IPS-20b (cell line): ENCODE results near the gene KMT2B.

Source experiments
- H3K27ac ChIP-seq: one replicate; pipeline ENCODE4 v1.5.1; 2013; ENCODE audit warnings: low read length
- H3K27me3 ChIP-seq: 2 replicates; pipeline ENCODE4 v1.6.1; 2013; ENCODE audit warnings: mild to moderate bottlenecking, low read length, inconsistent platforms; ENCODE audit not compliant: insufficient read depth
- H3K36me3 ChIP-seq: 2 replicates; pipeline ENCODE4 v1.6.1; 2013; ENCODE audit warnings: low read depth, mild to moderate bottlenecking, inconsistent platforms, low read length, moderate library complexity; ENCODE audit not compliant: insufficient read depth
- H3K4me1 ChIP-seq: 2 replicates; pipeline ENCODE4 v1.6.1; 2013; ENCODE audit warnings: mild to moderate bottlenecking, control low read depth, inconsistent platforms, low read length, moderate library complexity; ENCODE audit not compliant: insufficient read depth
- H3K4me3 ChIP-seq: 2 replicates; pipeline ENCODE4 v1.5.1; 2013; ENCODE audit warnings: mild to moderate bottlenecking, low read length, inconsistent platforms
- H3K9ac ChIP-seq: 2 replicates; pipeline ENCODE4 v1.6.1; 2013; ENCODE audit warnings: low read depth, mild to moderate bottlenecking, inconsistent platforms, low read length, moderate library complexity
- H3K9me3 ChIP-seq: 2 replicates; pipeline ENCODE4 v1.6.1; 2013; ENCODE audit warnings: mild to moderate bottlenecking, low read depth, low read length, inconsistent platforms; ENCODE audit not compliant: insufficient read depth

Gene KMT2B

GRCh38 chr19:35730326-35730725 is 12.5 kb downstream of the KMT2B start:
- H3K36me3 ChIP-seq = peaks cover 87% of the 10 kb centered on the region
- H3K4me1 ChIP-seq = no peaks in the 10 kb centered on the region
- H3K4me3 ChIP-seq = no peak overlapping the region
- no peak overlapping the region for H3K9ac ChIP-seq
- H3K9me3 ChIP-seq = no peaks in the 10 kb centered on the region
- no peaks in the 10 kb centered on the region for H3K27me3 ChIP-seq
- no peak overlapping the region for H3K27ac ChIP-seq

DNA sequence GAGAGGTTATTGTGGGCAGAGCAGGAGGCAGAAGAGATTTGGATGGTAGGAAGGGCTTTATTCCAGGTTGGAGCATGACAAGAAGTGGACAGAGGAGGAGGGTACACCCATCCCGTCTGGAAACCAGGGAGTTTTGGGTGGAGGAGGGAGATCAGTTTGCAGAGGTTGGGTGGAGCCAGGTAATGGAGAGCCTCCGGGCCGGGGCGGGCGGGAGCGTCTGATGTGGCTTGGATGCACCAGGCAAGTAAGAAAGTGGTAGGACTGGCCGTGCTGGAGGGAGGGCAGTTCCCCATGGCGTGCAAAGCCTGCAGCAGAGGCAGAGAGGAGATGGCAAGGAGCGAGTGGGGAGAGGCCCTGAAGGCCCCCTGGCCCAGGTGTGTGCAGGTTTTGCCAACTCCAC is 13.6 kb downstream of the KMT2B start:
- Histone ChIP-seq H3K36me3 (peaks cover 85% of the 10 kb centered on the region), H3K9ac (no peak overlapping the region)

GRCh38 chr19:35731779-35732405 is 14.1 kb downstream of the KMT2B start:
- Histone ChIP-seq H3K9me3 (no peaks in the 10 kb centered on the region), H3K36me3 (peaks cover 87% of the 10 kb centered on the region), H3K27ac (no peak overlapping the region), H3K9ac (no peak overlapping the region), H3K4me1 (no peaks in the 10 kb centered on the region), H3K27me3 (no peaks in the 10 kb centered on the region), H3K4me3 (no peak overlapping the region)

More for the DNA sequence above, 13.6 kb downstream of the KMT2B start:
- H3K4me3 ChIP-seq = no peak overlapping the region
- H3K27ac ChIP-seq = no peak overlapping the region
- H3K27me3 ChIP-seq = no peaks in the 10 kb centered on the region
- no peaks in the 10 kb centered on the region for H3K9me3 ChIP-seq
- H3K4me1 ChIP-seq = no peaks in the 10 kb centered on the region

- H3K36me3 ChIP-seq = peaks cover 86% of the 10 kb centered on the region
Measured at GRCh38 chr19:35732540-35733179, 14.9 kb downstream of the KMT2B start.

GRCh38 chr19:35733180-35734125 is 15.7 kb downstream of the KMT2B start:
- no peak overlapping the region for H3K27ac ChIP-seq

More at GRCh38 chr19:35732540-35733179, 14.9 kb downstream of the KMT2B start:
- Histone ChIP-seq H3K27me3 (no peaks in the 10 kb centered on the region), H3K4me1 (no peaks in the 10 kb centered on the region), H3K27ac (no peak overlapping the region), H3K4me3 (no peak overlapping the region), H3K9me3 (no peaks in the 10 kb centered on the region), H3K9ac (no peak overlapping the region)

DNA sequence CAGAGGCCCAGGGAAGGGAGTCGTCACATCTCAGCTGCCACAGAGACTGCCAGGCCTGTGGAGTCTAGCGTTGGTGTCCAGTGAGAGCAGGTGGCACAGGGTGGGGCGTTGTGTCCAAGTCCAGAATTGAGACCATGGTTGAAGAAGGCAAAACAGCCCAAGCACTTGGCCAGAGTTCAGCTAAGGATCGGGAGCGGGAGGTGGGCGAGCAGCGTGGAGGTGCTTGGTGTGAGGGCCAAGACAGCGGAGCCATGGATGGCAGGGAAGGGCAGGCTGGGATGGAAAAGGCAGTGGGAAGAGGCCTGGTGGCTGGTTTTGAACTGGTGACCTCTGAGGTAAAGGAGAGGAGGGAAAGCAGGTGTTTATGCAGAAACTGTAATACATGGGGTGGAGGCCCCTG is 16.5 kb downstream of the KMT2B start:
- H3K27ac ChIP-seq = no peak overlapping the region

More at GRCh38 chr19:35733180-35734125, 15.7 kb downstream of the KMT2B start:
- no peak overlapping the region for H3K4me3 ChIP-seq
- H3K9ac ChIP-seq = no peak overlapping the region
- peaks cover 86% of the 10 kb centered on the region for H3K36me3 ChIP-seq
- no peaks in the 10 kb centered on the region for H3K27me3 ChIP-seq
- H3K9me3 ChIP-seq = no peaks in the 10 kb centered on the region
- no peaks in the 10 kb centered on the region for H3K4me1 ChIP-seq

DNA sequence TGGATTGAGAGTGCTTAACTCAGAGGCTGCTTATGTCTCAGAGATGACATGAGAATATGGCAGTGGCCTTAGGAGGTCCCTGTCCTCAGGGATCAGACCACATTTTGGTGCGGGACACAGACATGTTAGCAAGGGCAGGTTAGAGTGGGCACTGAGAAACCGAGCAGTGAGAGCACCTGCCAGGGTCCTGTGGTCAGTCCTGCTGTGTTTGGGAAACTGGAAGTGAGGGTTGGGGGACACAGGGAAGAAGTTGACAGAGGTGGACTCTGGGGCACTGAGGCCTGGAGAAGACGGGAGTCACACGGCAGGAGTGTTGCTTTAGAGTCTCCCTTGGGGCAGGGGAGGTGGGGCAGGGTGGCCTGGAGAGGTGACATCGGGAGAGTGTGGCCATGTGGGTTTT is 17.1 kb downstream of the KMT2B start:
- Histone ChIP-seq H3K36me3 (peaks cover 79% of the 10 kb centered on the region), H3K27me3 (no peaks in the 10 kb centered on the region), H3K27ac (no peak overlapping the region), H3K9me3 (no peaks in the 10 kb centered on the region), H3K4me3 (no peak overlapping the region), H3K9ac (no peak overlapping the region), H3K4me1 (no peaks in the 10 kb centered on the region)

More for the DNA sequence above, 16.5 kb downstream of the KMT2B start:
- Histone ChIP-seq H3K4me1 (no peaks in the 10 kb centered on the region), H3K9ac (no peak overlapping the region), H3K36me3 (peaks cover 85% of the 10 kb centered on the region), H3K4me3 (no peak overlapping the region), H3K9me3 (no peaks in the 10 kb centered on the region), H3K27me3 (no peaks in the 10 kb centered on the region)

GRCh38 chr19:35736913-35737886 is 19.4 kb downstream of the KMT2B start:
- H3K27me3 ChIP-seq = no peaks in the 10 kb centered on the region
- no peaks in the 10 kb centered on the region for H3K9me3 ChIP-seq
- H3K4me3 ChIP-seq = no peak overlapping the region
- H3K36me3 ChIP-seq = peaks cover 56% of the 10 kb centered on the region
- no peaks in the 10 kb centered on the region for H3K4me1 ChIP-seq
- no peak overlapping the region for H3K27ac ChIP-seq
- no peak overlapping the region for H3K9ac ChIP-seq

GRCh38 chr19:35738021-35738886 is 20.5 kb downstream of the KMT2B start:
- Histone ChIP-seq H3K9me3 (no peaks in the 10 kb centered on the region), H3K27ac (no peak overlapping the region), H3K36me3 (peaks cover 54% of the 10 kb centered on the region), H3K27me3 (no peaks in the 10 kb centered on the region), H3K4me1 (no peaks in the 10 kb centered on the region), H3K9ac (no peak overlapping the region), H3K4me3 (no peak overlapping the region)

DNA sequence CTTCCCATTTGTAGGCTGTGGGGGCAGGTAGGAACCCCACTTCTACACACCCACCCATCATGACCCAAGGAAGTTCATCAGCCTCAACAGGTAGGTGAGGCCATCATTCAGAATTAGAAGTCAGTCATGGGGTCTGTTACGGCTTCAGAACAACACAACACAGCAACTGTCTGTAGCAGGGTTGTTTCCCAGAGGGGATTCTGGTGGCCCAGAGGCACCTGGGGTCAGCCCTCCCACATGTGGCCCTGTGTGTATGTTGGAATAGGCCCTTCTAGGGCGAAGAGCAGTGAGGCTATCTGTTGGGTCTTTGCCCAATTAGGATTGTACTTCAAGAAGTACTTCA is 21.1 kb downstream of the KMT2B start:
- Histone ChIP-seq H3K27ac (no peak overlapping the region), H3K27me3 (no peaks in the 10 kb centered on the region), H3K4me3 (no peak overlapping the region), H3K9ac (no peak overlapping the region), H3K9me3 (no peaks in the 10 kb centered on the region), H3K4me1 (no peaks in the 10 kb centered on the region), H3K36me3 (peaks cover 48% of the 10 kb centered on the region)
